Hepatocyte (in vitro differentiated cells): Measurements from ENCODE around the gene ZBTB16.

Experiments used
- EZH2 ChIP-seq: fragments of 200-600 bp; sonication (generic); IDR thresholded peaks from 2 replicates; pipeline ENCODE4 v1.6.1; 2016; ENCODE audit warnings: antibody characterized with exemption, mild to moderate bottlenecking, borderline replicate concordance
- EZH2phosphoT487 ChIP-seq: fragments of 200-600 bp; sonication (generic); IDR thresholded peaks from one replicate; pipeline ENCODE4 v1.6.1; 2018; ENCODE audit warnings: antibody characterized with exemption, mild to moderate bottlenecking, low read depth, moderate library complexity; ENCODE audit not compliant: unreplicated experiment, severe bottlenecking
- TF ChIP-seq, protein P1 (sequence below): fragments of 200-600 bp; sonication (generic); IDR thresholded peaks from 2 replicates; pipeline ENCODE4 v1.5.1; 2016; ENCODE audit warnings: antibody characterized with exemption, mild to moderate bottlenecking; ENCODE audit not compliant: poor library complexity

DNA sequence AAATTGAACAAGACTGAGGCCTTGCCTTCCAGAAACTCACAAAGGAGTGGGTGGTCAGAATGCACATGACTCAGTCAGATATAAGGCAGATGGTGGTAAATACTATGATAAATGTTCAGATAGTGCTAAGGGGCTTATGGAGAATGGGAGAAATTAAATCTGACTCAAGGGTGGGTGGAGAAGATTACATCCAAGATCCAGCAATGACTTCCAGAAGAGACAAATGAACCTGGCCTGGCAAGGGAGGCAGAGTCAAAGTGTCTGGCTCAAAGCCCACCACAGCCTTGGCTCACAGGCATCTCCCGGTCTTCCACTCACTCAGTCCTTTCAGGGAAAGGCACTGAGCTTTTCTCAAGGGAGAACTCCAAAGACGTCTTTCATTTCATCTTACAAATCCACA is 6.1 kb upstream of the ZBTB16 start:
- TF ChIP-seq EZH2phosphoT487 (no peak), EZH2 (no peak)
- TF ChIP-seq, protein P1, sequence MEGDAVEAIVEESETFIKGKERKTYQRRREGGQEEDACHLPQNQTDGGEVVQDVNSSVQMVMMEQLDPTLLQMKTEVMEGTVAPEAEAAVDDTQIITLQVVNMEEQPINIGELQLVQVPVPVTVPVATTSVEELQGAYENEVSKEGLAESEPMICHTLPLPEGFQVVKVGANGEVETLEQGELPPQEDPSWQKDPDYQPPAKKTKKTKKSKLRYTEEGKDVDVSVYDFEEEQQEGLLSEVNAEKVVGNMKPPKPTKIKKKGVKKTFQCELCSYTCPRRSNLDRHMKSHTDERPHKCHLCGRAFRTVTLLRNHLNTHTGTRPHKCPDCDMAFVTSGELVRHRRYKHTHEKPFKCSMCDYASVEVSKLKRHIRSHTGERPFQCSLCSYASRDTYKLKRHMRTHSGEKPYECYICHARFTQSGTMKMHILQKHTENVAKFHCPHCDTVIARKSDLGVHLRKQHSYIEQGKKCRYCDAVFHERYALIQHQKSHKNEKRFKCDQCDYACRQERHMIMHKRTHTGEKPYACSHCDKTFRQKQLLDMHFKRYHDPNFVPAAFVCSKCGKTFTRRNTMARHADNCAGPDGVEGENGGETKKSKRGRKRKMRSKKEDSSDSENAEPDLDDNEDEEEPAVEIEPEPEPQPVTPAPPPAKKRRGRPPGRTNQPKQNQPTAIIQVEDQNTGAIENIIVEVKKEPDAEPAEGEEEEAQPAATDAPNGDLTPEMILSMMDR: no peak
